GM12878 (cell line): ENCODE data around the gene TCF20. TPM values are rescaled to one million over a fixed set of nuclear protein-coding genes. Genes with fewer than 3 reads are reported as not detected.

Experiments
- ATAC-seq: fragments of 200-7000 bp; cut with Tn5 transposase; 3 replicates; pipeline ENCODE4 v1.9.1; 2020; ENCODE audit warnings: mild to moderate bottlenecking, moderate library complexity
- BruUV-seq: library from RNA; stranded (reverse); fragments of 400-500 nt; replicated peaks from 2 replicates; lab custom pipeline; 2021; lab: Mats Ljungman, UMichigan
- CTCF ChIA-PET: fragments of 300-600 bp; sonication (Branson Sonifier 250); formaldehyde crosslinking; extraction: SDS; loops from one replicate; lab custom pipeline; 2021; ENCODE audit warnings: inconsistent platforms; lab: Yijun Ruan, JAX
- POLR2A ChIA-PET: fragments of 350-600 bp; formaldehyde crosslinking; extraction: SDS; loops from one replicate; lab custom pipeline; 2021; ENCODE audit warnings: inconsistent platforms; lab: Charles Lee
- RAD21 ChIA-PET: fragments of 300-600 bp; sonication (Branson Sonifier 250); formaldehyde crosslinking; loops from one replicate; lab custom pipeline; 2023; ENCODE audit warnings: antibody characterized with exemption; ENCODE audit not compliant: unreplicated experiment; lab: Charles Lee
- SMC1A ChIA-PET: fragments of 300-600 bp; sonication (Branson Sonifier 250); formaldehyde crosslinking; loops from one replicate; lab custom pipeline; 2023; ENCODE audit not compliant: unreplicated experiment, uncharacterized antibody; lab: Charles Lee
- DNase-seq: peaks from one replicate; pipeline ENCODE4 v3.0.0-alpha.2; 2011; ENCODE audit warnings: low read depth, low spot score
- FAIRE-seq: peaks from 3 replicates; lab custom pipeline; 2011; peaks lifted over from hg19 to GRCh38; lab: Jason Lieb, UNC
- H2AFZ ChIP-seq: 2 replicates; pipeline ENCODE4 v1.6.0; 2011; ENCODE audit warnings: low read depth, low read length, control low read depth; ENCODE audit not compliant: control insufficient read depth
- H3K27ac ChIP-seq: 2 replicates; pipeline ENCODE4 v1.5.1; 2011; ENCODE audit warnings: control low read depth; ENCODE audit not compliant: control insufficient read depth, insufficient read depth
- H3K27me3 ChIP-seq, 2 experiments: replicated peaks in 1 of 2; 2 replicates each; pipeline versions ENCODE4 v1.6.0 to v1.6.1; 2011; ENCODE audit warnings: low read length in 1 of 2; ENCODE audit not compliant: control insufficient read depth in 2 of 2, insufficient read depth in 2 of 2
- H3K36me3 ChIP-seq, 2 experiments: 2 replicates each; pipeline ENCODE4 v1.5.1; 2011; ENCODE audit warnings: low read length in 1 of 2; ENCODE audit not compliant: control insufficient read depth in 2 of 2, insufficient read depth in 2 of 2
- H3K4me1 ChIP-seq: 2 replicates; pipeline ENCODE4 v1.6.1; 2011; ENCODE audit warnings: mild to moderate bottlenecking, low read length, moderate library complexity, mixed read lengths; ENCODE audit not compliant: control insufficient read depth, insufficient read depth
- H3K4me2 ChIP-seq: 2 replicates; pipeline ENCODE4 v1.6.0; 2011; ENCODE audit warnings: control low read depth; ENCODE audit not compliant: control insufficient read depth, insufficient read depth
- H3K4me3 ChIP-seq: fragments of 200-600 bp; sonication (generic); 2 replicates; pipeline ENCODE4 v1.5.1; 2016
- H3K79me2 ChIP-seq: 2 replicates; pipeline ENCODE4 v1.6.0; 2011; ENCODE audit warnings: low read length; ENCODE audit not compliant: control insufficient read depth, insufficient read depth
- H3K9ac ChIP-seq: 2 replicates; pipeline ENCODE4 v1.8.0; 2011; ENCODE audit warnings: low read length, control low read depth, mixed read lengths; ENCODE audit not compliant: control insufficient read depth, insufficient read depth
- H3K9me3 ChIP-seq: replicated peaks from 3 replicates; pipeline ENCODE4 v1.5.1; 2011; ENCODE audit warnings: mild to moderate bottlenecking, low read length; ENCODE audit not compliant: control insufficient read depth, insufficient read depth
- H4K20me1 ChIP-seq: 2 replicates; pipeline ENCODE4 v1.6.0; 2011; ENCODE audit not compliant: control insufficient read depth, insufficient read depth
- KDM1A ChIP-seq: fragments of 200-600 bp; sonication (generic); IDR thresholded peaks from 2 replicates; pipeline ENCODE4 v1.6.1; 2016; ENCODE audit warnings: borderline replicate concordance
- PAX8 ChIP-seq: fragments of 450-650 bp; IDR thresholded peaks from 2 replicates; pipeline ENCODE4 v1.6.1; 2017; ENCODE audit warnings: mild to moderate bottlenecking, moderate library complexity
- RCOR1 ChIP-seq: conservative IDR thresholded peaks from 2 replicates; pipeline ENCODE4 v1.6.1; 2012; ENCODE audit warnings: low read depth, low read length, improper control_type of control experiment
- TCF12 ChIP-seq: IDR thresholded peaks from 2 replicates; pipeline ENCODE4 v1.6.1; 2011; ENCODE audit warnings: low read depth, mild to moderate bottlenecking, low read length
- TCF3 ChIP-seq: IDR thresholded peaks from 2 replicates; pipeline ENCODE4 v1.6.1; 2012; ENCODE audit warnings: low read depth, mild to moderate bottlenecking, low read length, borderline replicate concordance; ENCODE audit not compliant: insufficient read depth
- WGBS: methylation state at CpG from one replicate; pipeline ENCODE4 v1.1.6; 2016; ENCODE audit warnings: low lambda C conversion rate; ENCODE audit not compliant: insufficient replicate concordance, insufficient coverage; ENCODE audit errors: missing lambda C conversion rate; 5-methylcytosine and 5-hydroxymethylcytosine counted together
- in situ Hi-C: fragments of 300-500 bp; cut with MboI; formaldehyde crosslinking; loops from 9 replicates; pipeline ENCODE4 v1.14.3; 2018; ENCODE audit warnings: mixed read lengths
- intact Hi-C: fragments of 100-400 bp; cut with micrococcal nuclease; formaldehyde crosslinking; loops from one replicate; pipeline ENCODE4 v1.14.2; 2022; ENCODE audit not compliant: unreplicated experiment
- polyA plus RNA-seq, 11 experiments: library from polyadenylated mRNA; depleted of rRNA in 4 of 11; unstranded in 6 of 11; stranded (reverse) in 5 of 11; fragments of >200 nt; fragmentation: Nextera tagmentation in 4 of 11; fragmentation: Illumina TruSeq in 1 of 11; extraction: Ambion mirVana in 4 of 11; extraction: Trizol in 1 of 11; gene quantifications; 1 replicate in 1 of 11; 2 replicates in 10 of 11; pipeline versions ENCODE4 v1.2.1 to v1.2.3, GENCODE V29; 2011 to 2016; ENCODE audit warnings: inconsistent platforms in 2 of 11, missing spikeins in 2 of 11, low read depth in 1 of 11
- total RNA-seq, 4 experiments: library from RNA; depleted of rRNA in 3 of 4; stranded (reverse); fragments of >200 nt in 3 of 4; fragmentation: Illumina TruSeq in 1 of 4; extraction: Trizol in 1 of 4; gene quantifications; 2 replicates each; pipeline versions ENCODE4 v1.2.1 to v1.2.3, GENCODE V29; 2013 to 2021
- TF ChIP-seq, protein P1 (sequence below): IDR thresholded peaks from 2 replicates; pipeline ENCODE4 v1.6.1; 2012; ENCODE audit warnings: low read depth, low read length, improper control_type of control experiment

Gene TCF20
- total and polyA plus RNA-seq, 10 of the 15 experiments (the other 5 are each of a cell fraction or from before 2014, with no cell fraction given): 0.64 to 52.9 (median 22.6) TPM

DNA sequence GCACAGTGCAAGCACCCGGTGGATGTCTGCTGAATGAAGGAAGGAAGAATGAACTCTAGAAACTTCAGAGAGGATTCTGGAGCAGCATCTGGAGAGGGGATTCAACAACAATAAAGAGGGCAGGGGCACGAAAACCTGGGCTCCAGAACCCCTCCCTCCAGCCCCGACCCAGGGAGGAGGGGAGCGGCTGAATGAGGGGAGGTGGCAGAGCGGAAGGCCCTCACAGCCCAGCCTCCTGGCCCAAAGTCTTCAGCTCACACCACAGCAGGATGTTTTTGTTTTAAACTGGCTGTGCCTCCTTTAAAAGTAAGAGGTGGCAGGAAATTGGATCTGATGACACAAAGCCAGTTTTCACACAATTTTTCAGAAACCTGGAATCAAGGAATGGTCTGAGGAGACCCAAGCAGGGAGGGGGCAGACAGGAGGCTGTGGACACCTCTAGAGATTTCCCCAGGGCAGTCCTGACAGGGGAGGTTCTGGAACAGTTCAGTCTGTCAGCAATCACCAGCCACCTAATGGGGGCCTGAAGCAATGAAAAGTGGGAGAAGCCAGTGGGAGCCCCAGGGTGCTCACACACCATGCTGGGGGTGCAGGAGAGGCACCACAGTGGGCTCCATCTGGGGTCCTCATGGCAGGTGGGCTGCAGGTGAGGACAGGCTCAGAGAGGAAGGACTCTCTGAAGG lies 44.4 kb upstream of the TCF20 start:
- no peak overlapping the region for H2AFZ ChIP-seq
- 45% methylated on average over 5 of the region's 5 CpGs for WGBS
- in situ Hi-C loops: no loop called here
- peaks cover 4% of the 10 kb centered on the region for H3K4me1 ChIP-seq
- no peaks in the 10 kb centered on the region for H4K20me1 ChIP-seq
- no peaks in the 10 kb centered on the region for H3K79me2 ChIP-seq
- no peak for ATAC-seq
- no peaks in the 10 kb centered on the region for H3K9me3 ChIP-seq
- no peak for TF ChIP-seq RCOR1
- no peak for TF ChIP-seq TCF12
- TF ChIP-seq PAX8: no peak
- TF ChIP-seq TCF3: no peak
- TF ChIP-seq, protein P1, sequence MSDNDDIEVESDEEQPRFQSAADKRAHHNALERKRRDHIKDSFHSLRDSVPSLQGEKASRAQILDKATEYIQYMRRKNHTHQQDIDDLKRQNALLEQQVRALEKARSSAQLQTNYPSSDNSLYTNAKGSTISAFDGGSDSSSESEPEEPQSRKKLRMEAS: no peak
- no peak for TF ChIP-seq KDM1A
- ChIA-PET CTCF (interaction anchor here (0.9 kb wide), 2 partner anchors 34 to 121 kb away, joined by 5 read pairs; no protein-coding TSS in a partner anchor), POLR2A (no interaction called here), RAD21 (interaction anchor here (0.7 to 3.6 kb wide), 3 partner anchors 123 to 142 kb away, joined by 3 to 19 read pairs (median 3); no protein-coding TSS in a partner anchor), SMC1A (interaction anchor here (1.1 to 2.0 kb wide), 3 partner anchors 37 to 143 kb away, joined by 3 to 5 read pairs (median 4); no protein-coding TSS in a partner anchor)
- FAIRE-seq: no peak
- no peak overlapping the region for H3K9ac ChIP-seq
- no peak overlapping the region for H3K4me3 ChIP-seq
- no peaks in the 10 kb centered on the region for H3K36me3 ChIP-seq
- no peak for DNase-seq
- H3K4me2 ChIP-seq: no peak overlapping the region
- intact Hi-C loops: no loop called here
- H3K27ac ChIP-seq: no peak overlapping the region
- no TSS peak for BruUV-seq
- H3K27me3 ChIP-seq: no peaks in the 10 kb centered on the region; a peak in 1 of 4 replicates
